GM19395 (cell line): ENCODE results near the gene NBL1.

Experiments
- ATAC-seq: cut with Tn5 transposase; IDR thresholded peaks from one replicate; pipeline ENCODE4 v1.9.1; 2021; ENCODE audit warnings: mild to moderate bottlenecking, moderate library complexity; ENCODE audit not compliant: unreplicated experiment

NBL1 gene

GRCh38 chr1:19695772-19696171, 51.7 kb downstream of the NBL1 start:
- ATAC-seq = no peak

- no peak for ATAC-seq
Observed at GRCh38 chr1:19696820-19697219, 52.7 kb downstream of the NBL1 start.

- no peak for ATAC-seq
Observed at GRCh38 chr1:19698181-19698580, 54.1 kb downstream of the NBL1 start.

GRCh38 chr1:19700079-19700777, 56.1 kb downstream of the NBL1 start:
- no peak for ATAC-seq

GRCh38 chr1:19703280-19703679, 59.2 kb downstream of the NBL1 start:
- ATAC-seq = no peak

- no peak for ATAC-seq
Observed at GRCh38 chr1:19704247-19705113, 60.4 kb downstream of the NBL1 start.

GRCh38 chr1:19705464-19705863, 61.4 kb downstream of the NBL1 start:
- ATAC-seq = no peak

- ATAC-seq = no peak
Observed at GRCh38 chr1:19706136-19706535, 62.0 kb downstream of the NBL1 start.
